Ascending aorta (tissue), 2 donors: Measurements from ENCODE around the gene LTA. TPM values are rescaled to one million over a fixed set of nuclear protein-coding genes. Genes with fewer than 3 reads are reported as not detected.

Experiments used
- DNase-seq, 2 donors: peaks; one replicate each; pipeline ENCODE4 v3.0.0-alpha.2; 2019; ENCODE audit warnings: low spot score in 2 of 2
- H3K27ac ChIP-seq, 2 donors: fragments of 200-600 bp; sonication (generic); one replicate each; pipeline ENCODE4 v1.5.1; 2016 to 2017; ENCODE audit warnings: mild to moderate bottlenecking in 1 of 2
- H3K27me3 ChIP-seq: fragments of 200-600 bp; sonication (generic); one replicate; pipeline ENCODE4 v1.5.1; 2017
- H3K36me3 ChIP-seq, 2 donors: fragments of 200-600 bp; sonication (generic); one replicate each; pipeline ENCODE4 v1.5.1; 2016
- H3K4me1 ChIP-seq, 2 donors: fragments of 200-600 bp; sonication (generic); one replicate each; pipeline ENCODE4 v1.5.1; 2016 to 2017; ENCODE audit warnings: mild to moderate bottlenecking in 1 of 2
- H3K4me3 ChIP-seq, 2 donors: fragments of 200-600 bp; sonication (generic); one replicate each; pipeline ENCODE4 v1.5.1; 2016 to 2017; ENCODE audit warnings: mild to moderate bottlenecking in 1 of 2
- H3K9me3 ChIP-seq, 2 donors: fragments of 200-600 bp; sonication (generic); one replicate each; pipeline ENCODE4 v1.5.1; 2016
- CTCF ChIP-seq, 3 experiments: fragments of 200-600 bp in 2 of 3; fragments of 450-650 bp in 1 of 3; sonication (generic) in 2 of 3; IDR thresholded peaks; one replicate each; pipeline ENCODE4 v1.5.1; 2016 to 2019; ENCODE audit warnings: antibody characterized with exemption in 3 of 3, mild to moderate bottlenecking in 1 of 3, moderate library complexity in 1 of 3
- intact Hi-C: fragments of 100-400 bp; cut with DNase I; formaldehyde crosslinking; loops from one replicate; pipeline ENCODE4 v1.15.1; 2023
- total RNA-seq: library from RNA; depleted of rRNA; stranded (reverse); fragments of >200 nt; gene quantifications from one replicate; pipeline ENCODE4 v1.1.0, GENCODE V29; 2016

Gene LTA
- total RNA-seq, 1 donor from 2014 or later, result not detected

DNA sequence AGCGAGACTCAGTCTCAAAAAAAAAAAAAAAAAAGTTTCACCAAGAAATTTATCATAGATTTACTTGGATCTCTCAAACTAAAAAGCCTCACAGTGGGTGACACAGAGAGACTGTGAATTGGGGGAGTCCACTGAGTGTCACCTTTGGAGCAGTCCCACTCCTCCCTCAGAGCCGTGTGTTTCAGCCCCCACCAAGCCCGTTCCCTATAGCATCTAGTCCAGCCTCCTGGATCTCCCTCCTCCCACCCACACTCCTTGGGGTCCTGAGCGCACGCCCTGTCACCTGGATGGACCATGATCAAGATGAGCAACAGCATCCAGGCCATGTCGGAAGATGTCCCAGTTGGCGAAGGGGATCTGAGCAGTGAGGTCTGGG lies 20.3 kb downstream of the LTA start:
- Histone ChIP-seq H3K4me1 (no peaks in the 10 kb centered on the region), H3K27me3 (no peaks in the 10 kb centered on the region), H3K27ac (no peak overlapping the region), H3K4me3 (no peak overlapping the region), H3K9me3 (no peaks in the 10 kb centered on the region), H3K36me3 (no peaks in the 10 kb centered on the region)
- intact Hi-C loops, result no loop called here
- DNase-seq, result no peak
- TF ChIP-seq CTCF (IDR thresholded peaks at IDR 0.05), result no peak

GRCh38 chr6:31597006-31597405 lies 24.9 kb downstream of the LTA start:
- TF ChIP-seq CTCF (IDR thresholded peaks at IDR 0.05), result peak in 1 of 3 experiments; percentile 21
- DNase-seq, result no peak
- Histone ChIP-seq H3K27ac (no peak overlapping the region), H3K36me3 (no peaks in the 10 kb centered on the region), H3K9me3 (no peaks in the 10 kb centered on the region), H3K4me3 (no peak overlapping the region), H3K27me3 (no peaks in the 10 kb centered on the region), H3K4me1 (no peaks in the 10 kb centered on the region)
- intact Hi-C loops, result no loop called here

DNA sequence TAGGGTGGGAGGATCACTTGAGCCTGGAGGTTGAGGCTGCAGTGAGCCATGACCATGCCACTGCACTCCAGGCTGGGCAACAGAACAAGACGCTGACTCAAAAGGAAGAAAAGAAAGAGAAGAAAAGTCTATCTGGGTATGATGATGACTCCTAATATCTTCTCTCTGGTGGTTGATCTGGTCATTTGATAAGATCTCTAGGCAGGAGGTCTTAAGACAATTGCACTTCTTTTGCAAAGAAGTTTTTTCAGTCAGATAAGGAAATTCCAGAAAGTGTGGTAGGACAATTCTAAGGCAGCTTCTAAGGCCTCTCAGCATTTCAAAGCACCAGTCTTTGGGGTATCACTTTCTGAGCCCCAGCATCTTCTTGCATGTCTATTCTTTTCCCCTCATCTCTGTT lies 35.2 kb downstream of the LTA start:
- Histone ChIP-seq H3K27me3 (no peaks in the 10 kb centered on the region), H3K9me3 (no peaks in the 10 kb centered on the region), H3K4me1 (no peaks in the 10 kb centered on the region), H3K27ac (no peak overlapping the region), H3K36me3 (no peaks in the 10 kb centered on the region), H3K4me3 (no peak overlapping the region)
- intact Hi-C loops, result no loop called here
- no peak for TF ChIP-seq CTCF (IDR thresholded peaks at IDR 0.05)
- no peak for DNase-seq

GRCh38 chr6:31609519-31610406 lies 37.7 kb downstream of the LTA start:
- no peak for DNase-seq
- intact Hi-C loops, result no loop called here
- no peak overlapping the region for H3K27ac ChIP-seq

DNA sequence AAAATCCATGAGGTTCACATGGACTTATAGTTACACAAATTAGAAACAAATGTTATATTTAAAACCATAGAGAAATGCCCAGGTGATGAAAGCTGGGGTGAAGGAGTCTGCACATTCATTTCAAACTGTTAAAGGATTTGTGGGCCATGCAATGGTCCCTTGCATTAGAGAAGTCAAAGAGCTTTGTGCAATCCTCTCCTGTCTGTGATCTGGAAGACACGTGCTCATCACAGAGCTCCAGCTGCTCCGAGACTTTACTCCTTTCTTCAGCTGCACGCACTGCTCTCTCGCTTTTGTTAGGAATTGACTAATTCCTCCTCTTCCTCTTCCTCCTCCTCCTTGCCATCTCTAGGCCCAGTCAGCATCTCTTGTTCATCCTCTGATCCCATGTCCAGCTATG lies 38.9 kb downstream of the LTA start:
- no peak overlapping the region for H3K4me3 ChIP-seq
- intact Hi-C loops, result no loop called here
- H3K4me1 ChIP-seq, result no peaks in the 10 kb centered on the region
- H3K27ac ChIP-seq, result no peak overlapping the region
- no peaks in the 10 kb centered on the region for H3K36me3 ChIP-seq
- TF ChIP-seq CTCF (IDR thresholded peaks at IDR 0.05), result no peak
- no peaks in the 10 kb centered on the region for H3K27me3 ChIP-seq
- H3K9me3 ChIP-seq, result no peaks in the 10 kb centered on the region
- no peak for DNase-seq

More at GRCh38 chr6:31609519-31610406, 37.7 kb downstream of the LTA start:
- no peak for TF ChIP-seq CTCF (IDR thresholded peaks at IDR 0.05)
- H3K36me3 ChIP-seq, result no peaks in the 10 kb centered on the region
- no peak overlapping the region for H3K4me3 ChIP-seq
- H3K4me1 ChIP-seq, result no peaks in the 10 kb centered on the region
- H3K9me3 ChIP-seq, result no peaks in the 10 kb centered on the region
- H3K27me3 ChIP-seq, result no peaks in the 10 kb centered on the region
